Middle frontal gyrus (tissue), 1 donor: ENCODE data around the gene ZNF316.
"Not testable (repeated sequence)": the region's sequence is repeated elsewhere in the genome, so short reads cannot be mapped to it uniquely, and the experiment has no call there.

Experiments used
- DNase-seq: peaks from one replicate; pipeline ENCODE4 v3.0.0-alpha.2; 2015; ENCODE audit warnings: low spot score; ENCODE audit errors: extremely low spot score

Gene ZNF316

GRCh38 chr7:6621195-6622133, 15.7 kb upstream of the ZNF316 start:
- DNase-seq = no peak

DNA sequence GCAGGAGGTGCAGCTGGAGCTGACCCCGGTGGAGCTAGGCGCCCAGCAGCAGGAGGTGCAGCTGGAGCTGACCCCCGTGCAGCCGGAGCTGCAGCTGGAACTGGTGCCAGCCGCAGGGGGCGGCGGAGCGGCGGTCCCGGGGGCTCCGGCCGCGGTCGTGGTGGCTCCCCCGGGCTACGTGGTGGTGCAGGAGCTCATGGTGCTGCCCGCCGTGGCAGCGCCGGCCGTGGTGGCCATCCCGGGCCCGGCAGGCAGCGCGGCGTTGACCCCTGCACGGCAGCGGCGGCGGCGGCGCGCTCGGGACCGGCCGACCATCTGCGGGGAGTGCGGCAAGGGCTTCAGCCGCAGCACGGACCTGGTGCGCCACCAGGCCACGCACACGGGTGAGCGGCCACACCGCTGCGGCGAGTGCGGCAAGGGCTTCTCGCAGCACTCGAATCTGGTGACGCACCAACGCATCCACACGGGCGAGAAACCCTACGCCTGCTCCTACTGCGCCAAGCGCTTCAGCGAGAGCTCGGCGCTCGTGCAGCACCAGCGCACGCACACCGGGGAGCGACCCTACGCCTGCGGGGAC, 14.9 kb upstream of the ZNF316 start:
- DNase-seq = no peak

DNA sequence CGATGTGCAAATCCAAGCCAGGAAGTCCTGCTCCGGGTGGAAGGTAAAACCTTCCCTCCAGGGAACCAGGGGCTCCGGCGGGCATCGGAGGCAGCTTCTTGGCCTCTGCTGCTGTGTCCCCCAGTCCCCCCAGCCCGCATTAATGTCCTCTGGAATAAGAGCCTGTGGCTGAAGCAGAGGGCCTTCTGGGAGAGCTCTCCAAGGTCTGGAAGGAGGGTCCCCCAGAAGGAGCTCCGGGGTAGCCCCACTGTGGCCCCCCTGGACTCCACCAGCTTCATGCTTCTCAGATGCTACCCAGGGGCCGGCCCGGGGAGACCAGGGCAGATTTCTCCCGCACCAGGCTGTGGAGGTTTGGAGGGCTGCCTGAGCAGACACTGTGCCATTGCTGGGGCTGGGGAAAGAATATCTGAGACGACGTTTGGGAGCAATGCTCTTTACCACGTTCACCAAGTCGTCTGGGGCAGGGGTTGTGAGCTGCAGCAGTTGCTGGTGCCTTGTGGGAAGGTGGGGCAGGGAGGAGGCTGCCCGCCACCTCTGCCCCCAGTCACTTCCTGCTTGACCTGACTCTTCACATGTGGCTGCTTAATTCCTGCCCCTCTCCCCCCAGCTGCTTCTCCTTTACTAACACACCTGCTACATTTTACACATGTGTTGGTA, 13.4 kb upstream of the ZNF316 start:
- no peak for DNase-seq

- no peak for DNase-seq
Observed at GRCh38 chr7:6624246-6624611, 12.9 kb upstream of the ZNF316 start.

DNA sequence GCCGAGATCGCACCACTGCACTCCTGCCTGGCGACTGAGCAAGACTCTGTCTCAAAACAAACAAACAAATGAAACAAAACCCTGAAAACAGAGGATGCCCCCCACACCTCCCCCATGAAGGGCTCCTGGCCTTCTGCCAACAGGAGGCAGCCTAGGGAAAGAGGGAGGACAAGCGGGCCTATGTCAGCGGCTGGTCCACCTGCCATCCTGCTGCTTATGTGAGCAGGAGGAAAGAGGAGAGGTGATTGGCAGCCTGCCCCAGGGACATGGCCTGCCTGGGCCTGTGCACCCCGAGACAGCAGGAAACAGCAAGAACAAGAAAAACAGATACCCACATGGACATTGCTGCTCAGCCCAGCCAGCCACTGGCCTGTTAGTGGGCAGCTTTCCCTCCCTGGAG, 9.1 kb upstream of the ZNF316 start:
- DNase-seq = no peak

GRCh38 chr7:6630007-6630849, 6.9 kb upstream of the ZNF316 start:
- no peak for DNase-seq

DNA sequence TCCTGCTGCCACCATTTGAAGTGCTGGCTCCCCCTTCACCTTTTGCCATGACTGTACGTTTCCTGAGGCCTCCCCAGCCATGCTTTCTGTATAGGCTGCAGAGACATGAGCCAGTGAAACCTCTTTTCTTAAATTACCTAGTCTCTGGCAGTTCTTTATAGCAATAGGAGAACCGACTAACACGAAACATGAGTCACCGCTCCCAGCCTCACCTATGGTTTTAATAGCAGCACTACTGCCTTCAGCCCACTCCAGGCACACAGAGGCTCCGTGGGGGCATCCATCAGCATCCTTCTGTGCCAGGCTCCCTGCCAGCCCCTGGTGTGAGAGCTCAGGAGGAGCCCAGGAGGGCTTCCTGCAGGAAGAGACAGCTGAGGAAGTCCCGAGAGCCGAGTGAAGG, 5.5 kb upstream of the ZNF316 start:
- DNase-seq = no peak

GRCh38 chr7:6634021-6634420, 3.1 kb upstream of the ZNF316 start:
- no peak for DNase-seq

DNA sequence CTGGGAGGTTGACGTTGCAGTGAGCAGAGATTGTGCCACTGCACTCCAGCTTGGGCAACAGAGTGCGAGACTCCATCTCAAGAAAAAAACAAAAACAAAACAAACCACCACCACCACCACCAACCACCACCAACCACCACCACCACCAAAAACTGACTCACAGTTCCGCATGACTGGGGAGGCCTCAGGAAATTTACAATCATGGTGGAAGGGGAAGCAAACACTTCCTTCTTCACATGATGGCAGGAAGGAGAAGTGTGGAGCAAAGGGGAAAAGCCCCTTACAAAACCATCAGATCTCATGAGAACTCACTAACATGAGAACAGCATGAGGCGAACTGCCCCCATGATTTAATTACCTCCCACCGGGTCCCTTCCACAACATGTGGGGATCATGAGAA, 2.1 kb upstream of the ZNF316 start:
- DNase-seq = not testable (repeated sequence)

DNA sequence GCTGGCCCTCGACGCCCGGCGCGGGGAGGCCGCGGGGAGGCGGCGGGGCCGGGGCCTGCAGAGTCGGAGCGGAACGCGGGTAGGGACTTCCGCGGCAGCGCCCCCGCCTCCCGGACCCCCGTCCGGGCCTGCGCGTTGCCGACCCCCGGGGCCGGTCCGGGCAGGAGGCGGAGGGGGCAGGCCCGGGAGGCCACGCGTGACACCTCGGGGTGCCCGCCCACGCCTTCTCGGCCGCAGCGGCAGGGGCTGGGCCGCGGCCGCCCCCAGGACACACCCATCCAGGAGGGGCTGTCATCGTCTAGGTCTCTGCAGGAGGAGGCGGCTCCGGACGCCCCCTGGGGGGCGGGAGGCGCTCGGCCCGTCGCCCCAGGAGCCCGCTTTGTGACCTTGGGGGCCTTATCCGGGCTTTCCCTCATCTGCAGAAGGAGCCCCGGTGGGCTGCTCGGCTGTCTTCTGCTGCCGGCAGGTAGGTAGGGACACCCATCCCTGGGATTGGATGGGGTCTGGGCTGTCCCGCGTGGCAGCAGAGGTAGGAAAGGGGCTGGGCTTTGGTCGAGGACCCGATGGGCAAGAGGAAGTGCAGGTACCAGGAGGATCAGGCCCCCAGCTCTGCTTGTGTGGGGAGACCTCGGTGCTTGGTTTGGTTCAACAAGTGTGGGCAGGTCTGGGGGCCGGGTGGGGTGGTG, 569 bp downstream of the ZNF316 start:
- DNase-seq = no peak

GRCh38 chr7:6639032-6639431, 1.9 kb downstream of the ZNF316 start:
- DNase-seq = no peak

DNA sequence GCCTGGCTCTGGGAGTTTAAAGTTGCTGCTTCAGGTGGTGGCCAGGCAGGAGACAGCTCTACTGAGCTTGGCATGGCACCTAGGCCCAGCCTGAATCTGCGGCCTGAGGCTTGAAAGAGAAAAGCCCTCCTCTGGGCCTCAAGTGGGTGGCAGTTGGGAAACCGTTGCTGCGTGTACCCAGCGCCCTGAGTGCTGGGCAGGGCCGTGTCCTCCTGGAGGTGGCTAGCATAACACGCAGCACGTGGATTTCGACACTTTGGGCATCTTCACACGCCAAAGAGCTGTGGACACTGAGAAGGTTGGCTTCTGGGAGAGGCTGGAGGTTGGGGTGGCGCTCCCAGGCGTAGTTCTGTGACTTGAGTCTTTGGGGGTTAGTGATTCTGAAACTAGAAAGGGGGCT, 2.5 kb downstream of the ZNF316 start:
- no peak for DNase-seq

DNA sequence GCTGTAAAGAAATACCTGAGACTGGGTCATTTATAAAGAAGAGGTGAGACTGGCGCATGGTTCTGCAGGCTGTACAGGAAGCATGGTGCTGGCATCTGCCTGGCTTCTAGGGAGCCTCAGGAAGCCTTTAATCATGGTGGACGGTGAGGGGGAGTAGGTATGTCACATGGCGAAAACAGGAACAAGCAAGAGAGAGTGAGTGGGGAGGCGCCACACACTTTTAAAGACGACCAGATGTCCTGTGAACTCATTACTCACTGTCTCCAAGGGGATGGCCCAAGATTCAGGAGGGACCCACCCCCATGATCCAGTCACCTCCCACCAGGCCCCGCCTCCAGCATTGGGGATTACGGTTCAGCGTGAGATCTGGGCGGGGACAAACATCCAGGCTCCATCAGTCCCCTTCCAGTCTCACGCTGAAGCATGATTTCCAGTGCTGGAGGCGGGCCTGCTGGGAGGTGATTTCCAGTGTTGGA, 3.2 kb downstream of the ZNF316 start:
- DNase-seq = no peak

GRCh38 chr7:6641305-6642035, 4.4 kb downstream of the ZNF316 start:
- no peak for DNase-seq

DNA sequence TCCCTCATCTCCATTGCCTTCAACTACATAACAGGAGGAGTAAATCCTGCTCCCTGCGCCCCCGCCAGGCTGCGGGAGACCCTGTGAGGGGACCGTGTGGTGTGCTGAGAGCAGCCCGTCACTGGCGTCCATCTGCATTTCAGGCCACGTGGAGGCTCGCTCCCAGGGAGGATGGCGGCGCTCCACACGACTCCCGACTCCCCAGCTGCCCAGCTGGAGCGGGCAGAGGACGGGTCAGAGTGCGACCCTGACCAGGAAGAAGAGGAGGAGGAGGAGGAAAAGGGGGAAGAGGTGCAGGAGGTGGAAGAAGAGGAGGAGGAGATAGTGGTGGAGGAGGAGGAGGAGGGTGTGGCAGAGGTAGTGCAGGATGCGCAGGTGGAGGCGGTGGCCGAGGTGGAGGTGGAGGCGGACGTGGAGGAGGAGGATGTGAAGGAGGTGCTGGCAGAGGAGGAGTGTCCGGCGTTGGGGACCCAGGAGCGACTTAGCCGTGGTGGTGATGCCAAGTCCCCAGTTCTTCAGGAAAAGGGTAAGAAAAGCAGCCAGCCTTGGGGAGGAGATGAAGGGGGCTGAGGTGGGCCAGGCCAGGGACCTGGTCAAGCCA, 5.2 kb downstream of the ZNF316 start:
- DNase-seq = no peak

GRCh38 chr7:6642861-6643640, 5.9 kb downstream of the ZNF316 start:
- no peak for DNase-seq

- DNase-seq = no peak
Observed at GRCh38 chr7:6643915-6644625, 7.0 kb downstream of the ZNF316 start.

- DNase-seq = no peak
Observed at GRCh38 chr7:6644728-6645127, 7.6 kb downstream of the ZNF316 start.
